Esophagus squamous epithelium (tissue), 5 donors: ENCODE results near the gene IL1RAPL1. TPM values are rescaled to one million over a fixed set of nuclear protein-coding genes. Genes with fewer than 3 reads are reported as not detected.

Experiments used
- DNase-seq: peaks from one replicate; lab custom pipeline; 2025; lab: John Stamatoyannopoulos, UW
- H3K27ac ChIP-seq, 4 donors: fragments of 200-600 bp; sonication (generic); one replicate each; pipeline ENCODE4 v1.5.1; 2016 to 2019; ENCODE audit warnings: mild to moderate bottlenecking in 1 of 4
- H3K27me3 ChIP-seq, 4 donors: fragments of 200-600 bp; sonication (generic); 1 replicate in 3 of 4; 2 replicates in 1 of 4; pipeline versions ENCODE4 v1.5.1 to v1.6.0; 2017 to 2021; ENCODE audit warnings: antibody characterized with exemption in 1 of 4
- H3K36me3 ChIP-seq, 3 donors: fragments of 200-600 bp; sonication (generic); one replicate each; pipeline ENCODE4 v1.5.1; 2016 to 2019
- H3K4me1 ChIP-seq, 3 donors: fragments of 200-600 bp; sonication (generic); one replicate each; pipeline ENCODE4 v1.5.1; 2017 to 2019
- H3K4me3 ChIP-seq, 4 donors: fragments of 200-600 bp; sonication (generic); 1 replicate in 3 of 4; 2 replicates in 1 of 4; pipeline ENCODE4 v1.5.1; 2016 to 2019; ENCODE audit warnings: mild to moderate bottlenecking in 2 of 4, moderate library complexity in 1 of 4
- H3K9me3 ChIP-seq, 3 donors: fragments of 200-600 bp; sonication (generic); one replicate each; pipeline ENCODE4 v1.5.1; 2016 to 2019
- CTCF ChIP-seq, 6 experiments: fragments of 450-650 bp in 4 of 6; fragments of 200-600 bp in 2 of 6; sonication (generic) in 2 of 6; IDR thresholded peaks; one replicate each; pipeline ENCODE4 v1.5.1; 2016 to 2019; ENCODE audit warnings: antibody characterized with exemption in 6 of 6, mild to moderate bottlenecking in 4 of 6, moderate library complexity in 4 of 6
- POLR2A ChIP-seq, 4 donors: fragments of 450-650 bp; IDR thresholded peaks; one replicate each; pipeline ENCODE4 v1.6.1; 2017; ENCODE audit warnings: antibody characterized with exemption in 4 of 4, mild to moderate bottlenecking in 4 of 4, moderate library complexity in 3 of 4
- WGBS, 2 donors: methylation state at CpG; one replicate each; pipeline ENCODE4 v1.1.5; 2018; 5-methylcytosine and 5-hydroxymethylcytosine counted together
- intact Hi-C: fragments of 100-400 bp; cut with DNase I; formaldehyde crosslinking; loops from one replicate; pipeline ENCODE4 v1.15.0; 2022
- total RNA-seq, 4 donors: library from RNA; depleted of rRNA; stranded (reverse); fragments of >200 nt; gene quantifications; one replicate each; pipeline ENCODE4 v1.1.0, GENCODE V29; 2016
- donor health status: DM: yes; HTN: yes; CAD: no.

The IL1RAPL1 gene
- total RNA-seq, 4 donors from 2014 or later = 0.09 to 0.19 (median 0.13) TPM; not detected in 1

GRCh38 chrX:29518100-29518499, 930.9 kb downstream of the IL1RAPL1 start:
- intact Hi-C loops = no loop called here
- TF ChIP-seq CTCF (IDR thresholded peaks at IDR 0.05) = no peak
- no peak for TF ChIP-seq POLR2A (IDR thresholded peaks at IDR 0.05)
- Histone ChIP-seq H3K27ac (no peak overlapping the region), H3K27me3 (no peaks in the 10 kb centered on the region), H3K4me1 (no peaks in the 10 kb centered on the region), H3K36me3 (no peaks in the 10 kb centered on the region), H3K4me3 (no peak overlapping the region), H3K9me3 (no peaks in the 10 kb centered on the region)
- no peak for DNase-seq
- whole genome bisulfite sequencing, 2 donors = 51 to 79% methylated on average over 4 of the region's 4 CpGs

GRCh38 chrX:29528281-29528680, 941.0 kb downstream of the IL1RAPL1 start:
- no peak for DNase-seq
- H3K36me3 ChIP-seq = no peaks in the 10 kb centered on the region
- no peaks in the 10 kb centered on the region for H3K9me3 ChIP-seq
- no peak overlapping the region for H3K4me3 ChIP-seq
- H3K27me3 ChIP-seq = no peaks in the 10 kb centered on the region
- no peak overlapping the region for H3K27ac ChIP-seq
- intact Hi-C loops = no loop called here
- 39 to 79% methylated on average over 1 of the region's 1 CpG for WGBS, 2 donors
- TF ChIP-seq CTCF (IDR thresholded peaks at IDR 0.05) = no peak
- no peak for TF ChIP-seq POLR2A (IDR thresholded peaks at IDR 0.05)
- no peaks in the 10 kb centered on the region for H3K4me1 ChIP-seq

GRCh38 chrX:29530501-29530900, 943.3 kb downstream of the IL1RAPL1 start:
- Histone ChIP-seq H3K4me1 (peaks cover 0 to 5% (median 0%) of the 10 kb centered on the region in 3 donors), H3K27ac (no peak overlapping the region), H3K9me3 (no peaks in the 10 kb centered on the region), H3K36me3 (no peaks in the 10 kb centered on the region), H3K4me3 (no peak overlapping the region), H3K27me3 (no peaks in the 10 kb centered on the region)
- intact Hi-C loops = no loop called here
- WGBS, 2 donors = 45 to 67% methylated on average over 2 of the region's 2 CpGs
- no peak for TF ChIP-seq CTCF (IDR thresholded peaks at IDR 0.05)
- DNase-seq = no peak

GRCh38 chrX:29531336-29531735, 944.1 kb downstream of the IL1RAPL1 start:
- 46 to 97% methylated on average over 3 to 4 of the region's 4 CpGs for WGBS, 2 donors

More at GRCh38 chrX:29531336-29531735, 944.1 kb downstream of the IL1RAPL1 start:
- H3K4me3 ChIP-seq = no peak overlapping the region
- H3K27ac ChIP-seq = no peak overlapping the region
- intact Hi-C loops = no loop called here
- peaks cover 0 to 9% (median 0%) of the 10 kb centered on the region in 3 donors for H3K4me1 ChIP-seq
- no peaks in the 10 kb centered on the region for H3K36me3 ChIP-seq
- H3K27me3 ChIP-seq = no peaks in the 10 kb centered on the region
- TF ChIP-seq CTCF (IDR thresholded peaks at IDR 0.05) (no peak), POLR2A (IDR thresholded peaks at IDR 0.05) (no peak)
- no peak for DNase-seq
- no peaks in the 10 kb centered on the region for H3K9me3 ChIP-seq
